ENCODE data around the gene RRAS2.

The RRAS2 gene

GRCh38 chr11:14310679-14311078 is 48.3 kb downstream of the RRAS2 start:
- H3K9me3 ChIP-seq (ENCODE audit: control insufficient read depth, insufficient read depth, low read depth, low read length): no peaks in the 10 kb centered on the region
- TF ChIP-seq, protein P1, sequence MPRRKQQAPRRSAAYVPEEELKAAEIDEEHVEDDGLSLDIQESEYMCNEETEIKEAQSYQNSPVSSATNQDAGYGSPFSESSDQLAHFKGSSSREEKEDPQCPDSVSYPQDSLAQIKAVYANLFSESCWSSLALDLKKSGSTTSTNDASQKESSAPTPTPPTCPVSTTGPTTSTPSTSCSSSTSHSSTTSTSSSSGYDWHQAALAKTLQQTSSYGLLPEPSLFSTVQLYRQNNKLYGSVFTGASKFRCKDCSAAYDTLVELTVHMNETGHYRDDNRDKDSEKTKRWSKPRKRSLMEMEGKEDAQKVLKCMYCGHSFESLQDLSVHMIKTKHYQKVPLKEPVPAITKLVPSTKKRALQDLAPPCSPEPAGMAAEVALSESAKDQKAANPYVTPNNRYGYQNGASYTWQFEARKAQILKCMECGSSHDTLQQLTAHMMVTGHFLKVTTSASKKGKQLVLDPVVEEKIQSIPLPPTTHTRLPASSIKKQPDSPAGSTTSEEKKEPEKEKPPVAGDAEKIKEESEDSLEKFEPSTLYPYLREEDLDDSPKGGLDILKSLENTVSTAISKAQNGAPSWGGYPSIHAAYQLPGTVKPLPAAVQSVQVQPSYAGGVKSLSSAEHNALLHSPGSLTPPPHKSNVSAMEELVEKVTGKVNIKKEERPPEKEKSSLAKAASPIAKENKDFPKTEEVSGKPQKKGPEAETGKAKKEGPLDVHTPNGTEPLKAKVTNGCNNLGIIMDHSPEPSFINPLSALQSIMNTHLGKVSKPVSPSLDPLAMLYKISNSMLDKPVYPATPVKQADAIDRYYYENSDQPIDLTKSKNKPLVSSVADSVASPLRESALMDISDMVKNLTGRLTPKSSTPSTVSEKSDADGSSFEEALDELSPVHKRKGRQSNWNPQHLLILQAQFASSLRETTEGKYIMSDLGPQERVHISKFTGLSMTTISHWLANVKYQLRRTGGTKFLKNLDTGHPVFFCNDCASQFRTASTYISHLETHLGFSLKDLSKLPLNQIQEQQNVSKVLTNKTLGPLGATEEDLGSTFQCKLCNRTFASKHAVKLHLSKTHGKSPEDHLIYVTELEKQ (tag by site-specific recombination; IDR thresholded peaks at IDR 0.05; ENCODE audit: borderline replicate concordance): no peak
- no peak for TF ChIP-seq ZNF571 (tag by site-specific recombination; IDR thresholded peaks at IDR 0.05)
- TF ChIP-seq ZNF521 (tag by site-specific recombination; IDR thresholded peaks at IDR 0.05): no peak
- TF ChIP-seq ZNF133 (tag by site-specific recombination; IDR thresholded peaks at IDR 0.05): no peak
- TF ChIP-seq ZNF677 (tag by site-specific recombination; IDR thresholded peaks at IDR 0.05): no peak
- TF ChIP-seq, protein P2, sequence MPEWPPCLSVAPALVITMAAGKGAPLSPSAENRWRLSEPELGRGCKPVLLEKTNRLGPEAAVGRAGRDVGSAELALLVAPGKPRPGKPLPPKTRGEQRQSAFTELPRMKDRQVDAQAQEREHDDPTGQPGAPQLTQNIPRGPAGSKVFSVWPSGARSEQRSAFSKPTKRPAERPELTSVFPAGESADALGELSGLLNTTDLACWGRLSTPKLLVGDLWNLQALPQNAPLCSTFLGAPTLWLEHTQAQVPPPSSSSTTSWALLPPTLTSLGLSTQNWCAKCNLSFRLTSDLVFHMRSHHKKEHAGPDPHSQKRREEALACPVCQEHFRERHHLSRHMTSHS (tag by site-specific recombination; IDR thresholded peaks at IDR 0.05): no peak
- no peak for TF ChIP-seq ZNF610 (tag by site-specific recombination; IDR thresholded peaks at IDR 0.05; ENCODE audit: borderline replicate concordance)
- TF ChIP-seq, protein P3, sequence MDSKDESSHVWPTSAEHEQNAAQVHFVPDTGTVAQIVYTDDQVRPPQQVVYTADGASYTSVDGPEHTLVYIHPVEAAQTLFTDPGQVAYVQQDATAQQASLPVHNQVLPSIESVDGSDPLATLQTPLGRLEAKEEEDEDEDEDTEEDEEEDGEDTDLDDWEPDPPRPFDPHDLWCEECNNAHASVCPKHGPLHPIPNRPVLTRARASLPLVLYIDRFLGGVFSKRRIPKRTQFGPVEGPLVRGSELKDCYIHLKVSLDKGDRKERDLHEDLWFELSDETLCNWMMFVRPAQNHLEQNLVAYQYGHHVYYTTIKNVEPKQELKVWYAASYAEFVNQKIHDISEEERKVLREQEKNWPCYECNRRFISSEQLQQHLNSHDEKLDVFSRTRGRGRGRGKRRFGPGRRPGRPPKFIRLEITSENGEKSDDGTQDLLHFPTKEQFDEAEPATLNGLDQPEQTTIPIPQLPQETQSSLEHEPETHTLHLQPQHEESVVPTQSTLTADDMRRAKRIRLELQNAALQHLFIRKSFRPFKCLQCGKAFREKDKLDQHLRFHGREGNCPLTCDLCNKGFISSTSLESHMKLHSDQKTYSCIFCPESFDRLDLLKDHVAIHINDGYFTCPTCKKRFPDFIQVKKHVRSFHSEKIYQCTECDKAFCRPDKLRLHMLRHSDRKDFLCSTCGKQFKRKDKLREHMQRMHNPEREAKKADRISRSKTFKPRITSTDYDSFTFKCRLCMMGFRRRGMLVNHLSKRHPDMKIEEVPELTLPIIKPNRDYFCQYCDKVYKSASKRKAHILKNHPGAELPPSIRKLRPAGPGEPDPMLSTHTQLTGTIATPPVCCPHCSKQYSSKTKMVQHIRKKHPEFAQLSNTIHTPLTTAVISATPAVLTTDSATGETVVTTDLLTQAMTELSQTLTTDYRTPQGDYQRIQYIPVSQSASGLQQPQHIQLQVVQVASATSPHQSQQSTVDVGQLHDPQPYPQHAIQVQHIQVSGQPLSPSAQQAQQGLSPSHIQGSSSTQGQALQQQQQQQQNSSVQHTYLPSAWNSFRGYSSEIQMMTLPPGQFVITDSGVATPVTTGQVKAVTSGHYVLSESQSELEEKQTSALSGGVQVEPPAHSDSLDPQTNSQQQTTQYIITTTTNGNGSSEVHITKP (tag by site-specific recombination; IDR thresholded peaks at IDR 0.05): no peak
- no peak for TF ChIP-seq ZNF560 (tag by site-specific recombination; IDR thresholded peaks at IDR 0.05; ENCODE audit: borderline replicate concordance)
- no peak for TF ChIP-seq ZNF23 (tag by site-specific recombination; IDR thresholded peaks at IDR 0.05; ENCODE audit: borderline replicate concordance)
- TF ChIP-seq GLI2 (tag by site-specific recombination; IDR thresholded peaks at IDR 0.05; ENCODE audit: borderline replicate concordance, low read depth): no peak
- TF ChIP-seq HOXA7 (CRISPR knock-in tag; IDR thresholded peaks at IDR 0.05; ENCODE audit: borderline replicate concordance): no peak
- no peak overlapping the region for H3K4me3 ChIP-seq (ENCODE audit: low read depth, low read length)
- H3K4me1 ChIP-seq (ENCODE audit: control insufficient read depth, insufficient read depth, low read length): no peaks in the 10 kb centered on the region
- ChIA-PET POLR2A (no interaction called here), CTCF (interaction anchor here (1.1 kb wide), 1 partner anchor 8 kb away, joined by 3 read pairs; no protein-coding TSS in a partner anchor)
- no peaks in the 10 kb centered on the region for H3K36me3 ChIP-seq (ENCODE audit: control insufficient read depth in 2 of 2, insufficient read depth in 1 of 2, low read length in 2 of 2)
- H3K27ac ChIP-seq (ENCODE audit: extremely low read depth, low read depth, low read length): no peak overlapping the region

DNA sequence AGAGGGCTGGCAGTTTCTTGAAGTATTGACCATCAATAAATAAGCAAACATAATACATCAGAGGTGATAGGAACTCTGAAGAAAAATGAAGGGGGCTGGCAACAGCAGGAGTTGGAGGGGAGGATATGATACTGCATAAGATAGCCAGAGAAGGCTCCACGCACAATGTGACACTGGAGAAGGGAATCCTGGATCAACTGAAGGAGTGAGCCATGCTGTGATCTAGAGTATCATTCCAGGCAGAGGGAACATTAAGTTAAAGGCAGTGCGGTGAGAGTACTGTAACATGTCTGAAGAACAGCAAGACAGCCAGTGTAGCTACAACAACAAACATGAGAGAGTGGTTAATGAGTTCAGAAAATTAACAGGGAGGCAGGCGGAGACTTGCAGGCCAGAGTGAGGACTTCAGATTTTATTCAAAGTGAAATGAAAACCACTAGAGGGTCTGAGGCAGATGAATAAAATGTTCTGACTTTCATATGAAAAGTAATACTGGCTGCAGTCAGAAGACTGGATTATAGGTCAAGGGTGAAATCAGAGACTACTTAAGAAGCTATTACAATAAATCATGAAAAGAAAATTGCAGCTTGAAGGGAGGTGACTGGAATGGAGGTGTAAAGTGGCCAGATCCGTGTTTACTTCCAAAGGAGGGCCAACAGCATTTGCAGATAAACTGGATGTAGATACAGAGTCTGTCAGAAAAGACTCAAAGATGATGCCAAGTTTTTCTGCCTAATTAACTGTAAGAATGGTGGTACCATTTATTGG is 49.4 kb downstream of the RRAS2 start:
- CTCF ChIA-PET: interaction anchor here (0.6 to 2.5 kb wide), 7 partner anchors 9 to 1504 kb away, joined by 3 to 19 read pairs (median 4); no protein-coding TSS in a partner anchor
- TF ChIP-seq SP7 (tag by site-specific recombination; IDR thresholded peaks at IDR 0.05) (peak; percentile 76), ZNF777 (tag by site-specific recombination; IDR thresholded peaks at IDR 0.05; ENCODE audit: borderline replicate concordance) (no peak), PRDM6 (tag by site-specific recombination; IDR thresholded peaks at IDR 0.05) (peak; percentile 80), WT1 (tag by site-specific recombination; IDR thresholded peaks at IDR 0.05) (peak; percentile 94)
- TF ChIP-seq, protein P4, sequence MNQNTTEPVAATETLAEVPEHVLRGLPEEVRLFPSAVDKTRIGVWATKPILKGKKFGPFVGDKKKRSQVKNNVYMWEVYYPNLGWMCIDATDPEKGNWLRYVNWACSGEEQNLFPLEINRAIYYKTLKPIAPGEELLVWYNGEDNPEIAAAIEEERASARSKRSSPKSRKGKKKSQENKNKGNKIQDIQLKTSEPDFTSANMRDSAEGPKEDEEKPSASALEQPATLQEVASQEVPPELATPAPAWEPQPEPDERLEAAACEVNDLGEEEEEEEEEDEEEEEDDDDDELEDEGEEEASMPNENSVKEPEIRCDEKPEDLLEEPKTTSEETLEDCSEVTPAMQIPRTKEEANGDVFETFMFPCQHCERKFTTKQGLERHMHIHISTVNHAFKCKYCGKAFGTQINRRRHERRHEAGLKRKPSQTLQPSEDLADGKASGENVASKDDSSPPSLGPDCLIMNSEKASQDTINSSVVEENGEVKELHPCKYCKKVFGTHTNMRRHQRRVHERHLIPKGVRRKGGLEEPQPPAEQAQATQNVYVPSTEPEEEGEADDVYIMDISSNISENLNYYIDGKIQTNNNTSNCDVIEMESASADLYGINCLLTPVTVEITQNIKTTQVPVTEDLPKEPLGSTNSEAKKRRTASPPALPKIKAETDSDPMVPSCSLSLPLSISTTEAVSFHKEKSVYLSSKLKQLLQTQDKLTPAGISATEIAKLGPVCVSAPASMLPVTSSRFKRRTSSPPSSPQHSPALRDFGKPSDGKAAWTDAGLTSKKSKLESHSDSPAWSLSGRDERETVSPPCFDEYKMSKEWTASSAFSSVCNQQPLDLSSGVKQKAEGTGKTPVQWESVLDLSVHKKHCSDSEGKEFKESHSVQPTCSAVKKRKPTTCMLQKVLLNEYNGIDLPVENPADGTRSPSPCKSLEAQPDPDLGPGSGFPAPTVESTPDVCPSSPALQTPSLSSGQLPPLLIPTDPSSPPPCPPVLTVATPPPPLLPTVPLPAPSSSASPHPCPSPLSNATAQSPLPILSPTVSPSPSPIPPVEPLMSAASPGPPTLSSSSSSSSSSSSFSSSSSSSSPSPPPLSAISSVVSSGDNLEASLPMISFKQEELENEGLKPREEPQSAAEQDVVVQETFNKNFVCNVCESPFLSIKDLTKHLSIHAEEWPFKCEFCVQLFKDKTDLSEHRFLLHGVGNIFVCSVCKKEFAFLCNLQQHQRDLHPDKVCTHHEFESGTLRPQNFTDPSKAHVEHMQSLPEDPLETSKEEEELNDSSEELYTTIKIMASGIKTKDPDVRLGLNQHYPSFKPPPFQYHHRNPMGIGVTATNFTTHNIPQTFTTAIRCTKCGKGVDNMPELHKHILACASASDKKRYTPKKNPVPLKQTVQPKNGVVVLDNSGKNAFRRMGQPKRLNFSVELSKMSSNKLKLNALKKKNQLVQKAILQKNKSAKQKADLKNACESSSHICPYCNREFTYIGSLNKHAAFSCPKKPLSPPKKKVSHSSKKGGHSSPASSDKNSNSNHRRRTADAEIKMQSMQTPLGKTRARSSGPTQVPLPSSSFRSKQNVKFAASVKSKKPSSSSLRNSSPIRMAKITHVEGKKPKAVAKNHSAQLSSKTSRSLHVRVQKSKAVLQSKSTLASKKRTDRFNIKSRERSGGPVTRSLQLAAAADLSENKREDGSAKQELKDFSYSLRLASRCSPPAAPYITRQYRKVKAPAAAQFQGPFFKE (tag by site-specific recombination; IDR thresholded peaks at IDR 0.05; ENCODE audit: borderline replicate concordance): no peak

More for the DNA sequence above, 49.4 kb downstream of the RRAS2 start:
- POLR2A ChIA-PET: no interaction called here
- Histone ChIP-seq H3K4me1 (ENCODE audit: control insufficient read depth, insufficient read depth, low read length) (no peaks in the 10 kb centered on the region), H3K27ac (ENCODE audit: extremely low read depth, low read depth, low read length) (no peak overlapping the region), H3K4me3 (ENCODE audit: low read depth, low read length) (no peak overlapping the region), H3K9me3 (ENCODE audit: control insufficient read depth, insufficient read depth, low read depth, low read length) (no peaks in the 10 kb centered on the region), H3K36me3 (ENCODE audit: control insufficient read depth in 2 of 2, insufficient read depth in 1 of 2, low read length in 2 of 2) (no peaks in the 10 kb centered on the region)
